ENCODE measurements around the gene SLC39A1.

Gene SLC39A1

GRCh38 chr1:153976819-153977249 is 13.5 kb upstream of the SLC39A1 start:
- DNase-seq (ENCODE audit: low read depth) = no peak

DNA sequence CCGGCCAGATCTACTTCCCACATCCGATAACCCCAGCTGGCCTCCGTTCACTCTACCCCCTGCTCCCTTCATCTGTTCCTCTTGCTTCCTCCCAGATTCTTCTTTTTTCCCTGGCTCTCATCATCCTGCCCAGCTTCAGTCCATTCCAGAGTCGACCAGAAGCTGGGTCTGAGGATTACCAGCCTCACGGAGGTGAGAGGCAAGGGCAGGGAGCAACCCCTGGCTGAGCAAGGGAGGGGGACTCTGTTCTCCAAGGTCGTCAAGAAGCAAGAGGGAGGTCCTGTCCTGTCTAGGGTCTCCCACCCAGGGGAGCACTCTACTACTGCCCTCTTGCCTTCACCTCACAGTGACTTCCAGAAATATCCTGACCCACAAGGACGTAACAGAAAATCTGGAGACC is 10.2 kb upstream of the SLC39A1 start:
- DNase-seq (ENCODE audit: low read depth) = no peak

GRCh38 chr1:153973071-153973470 is 9.7 kb upstream of the SLC39A1 start:
- no peak for DNase-seq (ENCODE audit: low read depth)

DNA sequence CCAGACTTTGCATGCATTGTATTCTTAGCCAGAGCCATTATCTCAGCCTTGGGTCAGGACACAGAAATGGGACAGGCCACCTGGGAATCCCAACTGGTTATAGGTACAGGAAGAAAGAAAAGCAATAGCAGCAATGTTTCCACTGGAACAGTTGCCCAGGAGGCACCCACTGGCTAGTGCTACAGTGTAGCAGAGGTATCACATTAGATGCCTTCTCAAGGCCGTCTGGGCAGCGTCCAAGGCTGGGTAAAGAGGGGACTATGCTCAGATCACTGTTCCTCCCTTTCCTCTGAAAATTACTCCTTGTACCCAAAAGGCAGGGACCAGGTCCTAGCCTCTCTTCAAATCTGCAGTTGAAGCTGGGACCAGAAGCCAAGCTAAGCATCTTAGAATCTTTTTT is 7.0 kb upstream of the SLC39A1 start:
- no peak for DNase-seq (ENCODE audit: low read depth)

DNA sequence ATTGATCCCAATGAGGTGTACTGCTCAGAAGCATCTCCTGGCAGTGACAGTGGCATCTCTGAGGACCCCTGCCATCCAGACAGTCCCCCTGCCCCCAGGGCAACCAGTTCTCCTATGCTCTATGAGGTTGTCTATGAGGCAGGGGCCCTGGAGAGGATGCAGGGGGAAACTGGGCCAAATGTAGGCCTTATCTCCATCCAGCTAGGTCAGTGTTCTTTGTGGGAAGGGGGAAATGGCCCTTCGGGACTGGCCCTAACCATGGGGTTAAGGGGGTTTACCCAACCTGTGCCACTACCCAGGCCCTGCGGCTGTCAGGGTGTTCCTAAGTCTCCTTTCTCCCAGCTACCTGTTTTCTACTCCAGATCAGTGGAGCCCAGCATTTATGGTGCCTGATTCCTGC is 5.6 kb upstream of the SLC39A1 start:
- no peak for DNase-seq (ENCODE audit: low read depth)

GRCh38 chr1:153968408-153968807 is 5.1 kb upstream of the SLC39A1 start:
- DNase-seq (ENCODE audit: low read depth) = no peak

GRCh38 chr1:153968000-153968363 is 4.6 kb upstream of the SLC39A1 start:
- no peak for DNase-seq (ENCODE audit: low read depth)

DNA sequence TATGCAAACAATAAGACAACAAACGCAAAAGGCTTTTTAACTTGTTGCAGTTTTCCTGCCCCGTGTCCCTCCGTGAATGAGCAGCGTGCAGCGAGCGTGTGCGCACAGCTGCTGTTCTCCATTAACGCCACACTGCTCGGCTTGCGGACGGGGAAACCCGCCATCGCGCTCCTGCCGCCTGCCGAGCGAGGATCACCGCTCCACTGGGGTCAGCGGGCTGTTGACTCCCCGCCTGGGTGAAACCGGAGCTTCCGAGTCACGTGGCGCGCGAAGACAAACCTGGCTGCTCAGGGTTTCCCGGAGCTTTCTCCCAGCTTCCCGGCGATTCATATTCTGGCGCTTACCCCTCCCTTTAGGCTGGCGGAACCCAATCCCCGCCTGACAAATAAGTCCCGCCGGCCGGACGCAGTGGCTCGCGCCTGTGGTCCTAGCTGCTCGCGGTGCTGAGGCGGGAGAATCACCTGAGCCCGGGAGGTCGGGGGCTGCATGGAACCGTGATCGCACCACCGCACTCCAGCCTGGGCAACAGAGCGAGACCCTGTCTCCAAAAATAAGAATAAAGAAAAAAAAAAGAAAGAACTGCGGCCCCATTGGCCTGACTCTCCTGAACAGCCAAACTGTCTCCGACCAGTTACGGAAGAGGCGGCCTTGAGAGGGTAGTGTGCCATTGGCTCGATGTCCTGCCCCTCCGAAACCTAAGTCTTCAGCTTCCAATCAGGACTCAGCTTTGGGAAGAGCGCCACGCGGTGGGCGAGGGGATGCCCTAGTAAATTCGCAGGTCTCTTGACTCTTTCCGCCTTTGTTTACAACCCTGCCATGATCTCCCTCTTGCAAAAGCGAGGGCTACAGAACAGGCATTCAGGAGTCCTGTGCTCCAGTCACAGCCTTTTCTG is 4.0 kb upstream of the SLC39A1 start, which contains the start of gene CREB3L4:
CREB3L4 (plus strand) TSS at position 796 of the 893 bp plus-strand sequence. CDS start 624 bp downstream, outside the sequence.
- DNase-seq (ENCODE audit: low read depth) = peak; percentile 79

GRCh38 chr1:153963850-153964331 is 554 bp upstream of the SLC39A1 start:
- no peak for DNase-seq (ENCODE audit: low read depth)

GRCh38 chr1:153962088-153963029 is 978 bp downstream of the SLC39A1 start:
- no peak for DNase-seq (ENCODE audit: low read depth)

DNA sequence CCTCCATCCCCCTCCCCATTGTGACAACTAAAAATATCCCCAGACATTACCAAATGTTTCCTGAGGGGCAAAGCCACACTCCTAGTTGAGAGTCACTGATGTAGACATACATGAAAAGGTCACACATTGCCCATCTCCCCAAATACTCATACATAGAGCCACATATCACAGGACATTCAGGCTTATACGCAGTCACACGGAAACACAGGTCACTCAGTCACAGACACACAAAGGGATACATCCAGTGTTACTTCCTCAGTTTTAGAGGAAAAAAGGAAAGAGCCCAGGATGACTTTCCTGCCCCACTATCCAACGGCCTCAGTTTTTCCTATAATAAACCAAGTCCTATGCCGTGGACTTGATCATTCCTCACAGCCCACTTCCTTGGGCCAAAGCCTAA is 1.9 kb downstream of the SLC39A1 start:
- DNase-seq (ENCODE audit: low read depth) = no peak

- no peak for DNase-seq (ENCODE audit: low read depth)
Observed at GRCh38 chr1:153960206-153960605, 3.1 kb downstream of the SLC39A1 start.

- no peak for DNase-seq (ENCODE audit: low read depth)
Observed at GRCh38 chr1:153959454-153959853, 3.9 kb downstream of the SLC39A1 start.

DNA sequence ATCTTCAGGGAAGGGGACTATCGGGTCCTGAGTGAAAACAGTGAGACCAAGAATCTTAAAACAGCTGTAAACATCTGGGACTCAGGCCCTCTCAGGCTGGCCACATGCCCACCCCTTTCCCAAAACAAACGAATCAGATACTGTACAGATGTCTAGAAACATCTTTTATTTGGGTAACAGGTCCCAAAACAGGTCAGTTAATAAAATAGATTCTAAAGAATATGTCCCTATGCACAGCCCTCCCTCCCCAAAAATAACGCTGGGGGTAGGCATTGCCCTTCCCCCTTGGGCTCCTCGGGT is 4.4 kb downstream of the SLC39A1 start:
- no peak for DNase-seq (ENCODE audit: low read depth)

- peak; percentile 95 for DNase-seq (ENCODE audit: low read depth)
Observed at GRCh38 chr1:153958111-153958960, 5.0 kb downstream of the SLC39A1 start, which contains the start of gene CRTC2. CRTC2 (minus strand) TSS chr1:153958612; CDS start chr1:153958497, 115 bp downstream.

GRCh38 chr1:153957744-153958110 is 5.6 kb downstream of the SLC39A1 start:
- no peak for DNase-seq (ENCODE audit: low read depth)

- DNase-seq (ENCODE audit: low read depth) = no peak
Observed at GRCh38 chr1:153956997-153957715, 6.2 kb downstream of the SLC39A1 start.

- no peak for DNase-seq (ENCODE audit: low read depth)
Observed at GRCh38 chr1:153954826-153955225, 8.5 kb downstream of the SLC39A1 start.

DNA sequence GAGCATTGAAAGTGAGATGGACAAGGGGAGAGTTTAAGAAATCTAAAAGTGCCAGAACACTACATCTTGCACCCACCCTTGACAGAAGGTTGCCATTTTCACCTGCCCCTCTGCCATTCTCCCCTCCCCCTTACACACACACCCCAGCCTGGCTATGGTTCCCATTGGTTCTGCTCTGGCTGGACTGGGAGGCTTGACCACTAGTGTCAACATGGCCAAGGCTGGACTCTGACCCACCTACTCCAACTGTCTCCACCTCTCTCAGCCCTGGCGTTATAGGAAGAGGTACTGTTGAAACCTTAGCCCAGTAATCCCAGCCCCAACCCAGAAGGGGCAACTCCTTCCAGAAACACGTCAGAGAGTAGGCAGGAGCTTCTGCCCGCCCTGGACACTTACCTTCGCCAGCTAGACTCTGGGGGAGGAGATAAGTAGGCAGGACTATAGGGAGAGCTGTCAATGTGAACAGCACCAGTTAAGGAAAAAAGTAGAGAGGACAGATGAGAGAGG is 9.4 kb downstream of the SLC39A1 start:
- DNase-seq (ENCODE audit: low read depth) = no peak

DNA sequence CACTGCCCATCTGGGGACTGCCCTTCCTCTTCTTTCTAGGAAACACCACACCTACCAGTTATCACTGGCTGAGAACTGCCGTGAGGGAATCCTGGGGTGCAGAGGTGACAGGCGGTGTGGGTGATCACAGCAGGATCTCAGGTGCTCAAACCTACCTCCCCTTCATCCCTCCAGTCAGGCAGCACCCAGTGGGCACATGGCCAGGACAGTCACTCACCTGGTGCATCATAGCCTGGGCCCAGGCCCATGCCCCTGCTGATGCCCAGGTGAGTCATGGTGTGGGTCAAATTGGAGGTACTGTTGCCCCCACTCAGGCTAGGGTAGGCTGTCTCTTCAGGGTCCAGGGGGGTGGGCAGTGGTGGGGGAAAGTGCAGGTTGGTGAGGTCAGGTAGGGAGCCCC is 11.5 kb downstream of the SLC39A1 start:
- DNase-seq (ENCODE audit: low read depth) = no peak

DNA sequence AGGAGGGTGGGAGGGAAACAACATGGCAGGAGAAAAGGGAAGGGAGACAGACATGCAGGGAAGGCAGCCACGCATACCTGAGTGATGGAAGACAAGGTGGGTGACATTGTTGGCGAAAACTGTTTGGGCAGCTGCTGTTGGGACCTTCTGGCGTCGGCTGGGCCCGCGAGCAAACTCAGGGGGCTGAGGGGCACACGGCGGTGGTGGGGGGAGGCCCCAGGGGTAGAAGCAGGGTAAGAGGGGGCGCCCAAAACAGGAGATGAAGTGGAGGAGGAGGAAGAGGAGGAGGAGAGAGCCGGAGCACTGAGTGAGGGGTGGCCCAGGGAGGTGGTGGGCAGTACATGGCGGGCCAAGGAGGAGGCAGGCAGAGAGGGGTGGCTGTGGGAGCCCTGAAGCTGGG is 12.2 kb downstream of the SLC39A1 start:
- no peak for DNase-seq (ENCODE audit: low read depth)

All from activated T-cell treated with anti-CD3 and anti-CD28 coated beads for 24 hours (primary cell).